ENCODE measurements around the gene DEPDC5. TPM values are rescaled to one million over a fixed set of nuclear protein-coding genes. Genes with fewer than 3 reads are reported as not detected.

DEPDC5 gene
- total RNA-seq, 3 donors from 2014 or later: 13.6 to 20.0 (median 16.1) TPM

GRCh38 chr22:31882971-31883370 lies 129.2 kb downstream of the DEPDC5 start:
- H3K4me1 ChIP-seq: no peaks in the 10 kb centered on the region
- TF ChIP-seq POLR2A (IDR thresholded peaks at IDR 0.05): no peak
- TF ChIP-seq CTCF (IDR thresholded peaks at IDR 0.05): no peak
- no peak for TF ChIP-seq POLR2AphosphoS5 (IDR thresholded peaks at IDR 0.05)
- intact Hi-C loops (cut with DNase I; ENCODE audit: low total_unique reads): no loop called here
- no peak overlapping the region for H3K4me3 ChIP-seq
- H3K27ac ChIP-seq: no peak overlapping the region
- H3K36me3 ChIP-seq: no peaks in the 10 kb centered on the region
- no peak for DNase-seq (ENCODE audit: low spot score in 2 of 2)
- H3K27me3 ChIP-seq: no peaks in the 10 kb centered on the region
- no peaks in the 10 kb centered on the region for H3K9me3 ChIP-seq

DNA sequence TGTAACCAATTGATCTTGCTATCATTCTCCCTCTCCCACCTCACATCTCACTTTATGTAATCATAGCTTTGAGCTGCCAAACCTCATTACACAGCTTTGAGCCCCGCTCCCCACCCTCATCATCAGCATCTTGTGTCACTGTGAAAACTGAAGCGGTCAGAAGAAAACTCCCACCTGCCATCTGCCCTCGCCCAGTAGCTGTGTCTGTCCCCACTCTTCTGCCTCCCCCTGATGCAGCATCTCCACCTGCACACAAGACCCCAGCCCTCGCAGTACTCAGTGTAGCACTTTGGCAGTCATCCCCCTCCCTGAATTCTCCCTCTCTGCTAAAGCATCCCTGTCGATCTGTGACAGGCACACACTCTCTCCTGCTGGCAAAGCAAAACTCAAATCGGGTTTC lies 130.2 kb downstream of the DEPDC5 start:
- no peaks in the 10 kb centered on the region for H3K27me3 ChIP-seq
- no peak for TF ChIP-seq CTCF (IDR thresholded peaks at IDR 0.05)
- no peak for TF ChIP-seq POLR2A (IDR thresholded peaks at IDR 0.05)
- TF ChIP-seq POLR2AphosphoS5 (IDR thresholded peaks at IDR 0.05): no peak
- DNase-seq (ENCODE audit: low spot score in 2 of 2): no peak
- H3K4me1 ChIP-seq: no peaks in the 10 kb centered on the region
- intact Hi-C loops (cut with DNase I; ENCODE audit: low total_unique reads): no loop called here
- no peak overlapping the region for H3K27ac ChIP-seq
- no peaks in the 10 kb centered on the region for H3K36me3 ChIP-seq
- no peak overlapping the region for H3K4me3 ChIP-seq
- H3K9me3 ChIP-seq: no peaks in the 10 kb centered on the region

DNA sequence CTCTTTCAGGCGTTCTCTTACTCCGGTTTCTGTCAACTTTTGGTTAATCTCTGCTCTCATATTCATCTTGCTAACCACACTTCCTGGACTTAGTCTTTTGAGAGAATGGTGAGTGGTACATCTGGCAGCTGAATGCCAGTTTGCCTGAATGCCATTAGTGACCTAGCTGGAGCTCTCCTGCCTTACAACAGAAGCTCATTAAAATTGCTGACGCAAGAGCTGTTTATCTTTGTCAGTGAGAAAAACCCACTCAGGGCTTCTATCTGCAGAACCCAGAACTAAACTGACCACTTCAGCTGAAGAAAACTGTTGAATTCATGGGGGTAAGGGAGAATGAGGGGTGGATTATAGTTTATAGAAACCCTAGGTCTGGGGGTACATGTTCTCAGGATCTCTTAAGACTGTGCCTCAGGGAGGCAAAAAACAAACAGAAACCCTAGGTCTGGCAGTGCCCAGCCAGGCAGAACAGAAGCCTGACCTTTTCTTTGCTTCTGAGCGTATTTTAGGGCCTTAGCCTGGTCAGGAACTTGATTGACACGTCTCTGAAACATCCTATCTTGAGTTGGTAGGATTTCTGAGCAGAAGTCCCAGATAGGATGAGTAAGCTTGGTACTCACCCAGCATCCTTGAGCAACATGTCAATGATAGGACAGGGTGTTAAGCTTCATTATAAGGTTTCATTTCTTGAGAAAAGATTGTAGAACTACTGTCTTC lies 137.7 kb downstream of the DEPDC5 start:
- Histone ChIP-seq H3K27ac (no peak overlapping the region), H3K36me3 (no peaks in the 10 kb centered on the region), H3K4me1 (no peaks in the 10 kb centered on the region), H3K4me3 (no peak overlapping the region), H3K9me3 (no peaks in the 10 kb centered on the region), H3K27me3 (no peaks in the 10 kb centered on the region)
- intact Hi-C loops (cut with DNase I; ENCODE audit: low total_unique reads): no loop called here
- no peak for TF ChIP-seq CTCF (IDR thresholded peaks at IDR 0.05)
- TF ChIP-seq POLR2AphosphoS5 (IDR thresholded peaks at IDR 0.05): no peak
- no peak for TF ChIP-seq POLR2A (IDR thresholded peaks at IDR 0.05)
- DNase-seq (ENCODE audit: low spot score in 2 of 2): no peak

DNA sequence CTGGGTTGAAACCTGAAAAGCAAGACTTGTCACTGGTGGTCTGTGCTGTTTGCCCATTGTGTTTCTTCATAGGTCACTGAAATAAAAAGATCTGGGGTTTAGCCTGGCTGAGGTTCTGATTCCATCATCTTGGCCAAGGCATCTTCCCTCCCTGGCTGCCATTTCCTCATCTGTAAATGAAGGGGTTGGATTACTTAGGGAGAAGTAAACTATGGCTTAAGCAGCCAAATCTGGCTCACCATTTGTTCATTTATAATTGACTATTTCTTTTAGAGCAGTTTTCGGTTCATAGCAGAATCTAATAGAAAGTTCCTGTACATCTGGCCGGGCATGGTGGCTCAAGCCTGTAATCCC lies 138.2 kb downstream of the DEPDC5 start:
- H3K27ac ChIP-seq: no peak overlapping the region

More for the DNA sequence above, 138.2 kb downstream of the DEPDC5 start:
- intact Hi-C loops (cut with DNase I; ENCODE audit: low total_unique reads): no loop called here
- H3K4me3 ChIP-seq: no peak overlapping the region
- TF ChIP-seq POLR2A (IDR thresholded peaks at IDR 0.05) (no peak), POLR2AphosphoS5 (IDR thresholded peaks at IDR 0.05) (no peak), CTCF (IDR thresholded peaks at IDR 0.05) (no peak)
- H3K4me1 ChIP-seq: no peaks in the 10 kb centered on the region
- H3K9me3 ChIP-seq: no peaks in the 10 kb centered on the region
- DNase-seq (ENCODE audit: low spot score in 2 of 2): no peak
- no peaks in the 10 kb centered on the region for H3K36me3 ChIP-seq
- no peaks in the 10 kb centered on the region for H3K27me3 ChIP-seq

Measured in breast epithelium (tissue), 4 donors.